Central memory CD4-positive, alpha-beta T cell (primary cell): ENCODE measurements around the gene AZU1.
"Not testable (repeated sequence)": the region's sequence is repeated elsewhere in the genome, so short reads cannot be mapped to it uniquely, and the experiment has no call there.

ENCODE experiments used
- DNase-seq: peaks from one replicate; pipeline ENCODE4 v3.0.0; 2022

The AZU1 gene

GRCh38 chr19:810883-811489, 16.7 kb upstream of the AZU1 start:
- DNase-seq, result no peak

GRCh38 chr19:811506-812048, 16.1 kb upstream of the AZU1 start:
- no peak for DNase-seq

GRCh38 chr19:812049-812746, 15.4 kb upstream of the AZU1 start:
- no peak for DNase-seq

- no peak for DNase-seq
Observed at GRCh38 chr19:812747-813218, 14.9 kb upstream of the AZU1 start.

- no peak for DNase-seq
Observed at GRCh38 chr19:813219-814151, 14.2 kb upstream of the AZU1 start.

- no peak for DNase-seq
Observed at GRCh38 chr19:814152-815078, 13.2 kb upstream of the AZU1 start.

GRCh38 chr19:815079-815774, 12.4 kb upstream of the AZU1 start:
- DNase-seq, result no peak

- no peak for DNase-seq
Observed at GRCh38 chr19:815775-816499, 11.7 kb upstream of the AZU1 start.

- DNase-seq, result no peak
Observed at GRCh38 chr19:816500-816857, 11.2 kb upstream of the AZU1 start.

- DNase-seq, result not testable (repeated sequence)
Observed at GRCh38 chr19:820212-820611, 7.4 kb upstream of the AZU1 start.

GRCh38 chr19:821231-821824, 6.3 kb upstream of the AZU1 start:
- no peak for DNase-seq

GRCh38 chr19:821825-822503, 5.7 kb upstream of the AZU1 start, which contains the start of gene PLPPR3:
PLPPR3 (minus strand) TSS chr19:821955; CDS start chr19:821559, 396 bp downstream.
- DNase-seq, result no peak

GRCh38 chr19:823565-824121, 4.0 kb upstream of the AZU1 start:
- DNase-seq, result no peak

- DNase-seq, result no peak
Observed at GRCh38 chr19:824885-825284, 2.8 kb upstream of the AZU1 start.

GRCh38 chr19:825897-826644, 1.6 kb upstream of the AZU1 start:
- DNase-seq, result no peak

- DNase-seq, result no peak
Observed at GRCh38 chr19:827314-827709, 325 bp upstream of the AZU1 start.

GRCh38 chr19:829129-829758, 1.6 kb downstream of the AZU1 start:
- no peak for DNase-seq
